SJSA1 (cell line): ENCODE data around the gene NFIA. TPM values are rescaled to one million over a fixed set of nuclear protein-coding genes. Genes with fewer than 3 reads are reported as not detected.
"Not testable (repeated sequence)": the region's sequence is repeated elsewhere in the genome, so short reads cannot be mapped to it uniquely, and the experiment has no call there.

ENCODE experiments used
- DNase-seq, 2 experiments: peaks; one replicate each; pipeline ENCODE4 v3.0.0-alpha.2; 2015 to 2020; ENCODE audit warnings: low spot score in 2 of 2, low read depth in 1 of 2
- H3K27ac ChIP-seq: fragments of 250-450 bp; sonication (Bioruptor Pico); 2 replicates; pipeline ENCODE4 v1.5.1; 2020; ENCODE audit warnings: mild to moderate bottlenecking, moderate library complexity
- H3K27me3 ChIP-seq: fragments of 250-450 bp; sonication (Bioruptor Pico); replicated peaks from 2 replicates; pipeline ENCODE4 v1.5.1; 2020; ENCODE audit warnings: mild to moderate bottlenecking, moderate library complexity
- H3K36me3 ChIP-seq: fragments of 250-450 bp; sonication (Bioruptor Pico); 2 replicates; pipeline ENCODE4 v1.5.1; 2020; ENCODE audit warnings: mild to moderate bottlenecking
- H3K4me1 ChIP-seq: fragments of 250-450 bp; sonication (Bioruptor Pico); replicated peaks from 2 replicates; pipeline ENCODE4 v1.6.1; 2021; ENCODE audit warnings: mild to moderate bottlenecking
- H3K4me3 ChIP-seq: fragments of 250-450 bp; sonication (Bioruptor Pico); 2 replicates; pipeline ENCODE4 v1.5.1; 2020; ENCODE audit warnings: mild to moderate bottlenecking
- H3K9me3 ChIP-seq: fragments of 250-450 bp; sonication (Bioruptor Pico); replicated peaks from 2 replicates; pipeline ENCODE4 v1.5.1; 2020; ENCODE audit warnings: mild to moderate bottlenecking
- total RNA-seq: library from RNA; depleted of rRNA; stranded (reverse); fragments of >200 nt; shearing (Covaris generic); gene quantifications from 2 replicates; pipeline ENCODE4 v1.2.3, GENCODE V29; 2014

The NFIA gene
- total RNA-seq, 1 experiment from 2014 or later: 0.74 TPM

DNA sequence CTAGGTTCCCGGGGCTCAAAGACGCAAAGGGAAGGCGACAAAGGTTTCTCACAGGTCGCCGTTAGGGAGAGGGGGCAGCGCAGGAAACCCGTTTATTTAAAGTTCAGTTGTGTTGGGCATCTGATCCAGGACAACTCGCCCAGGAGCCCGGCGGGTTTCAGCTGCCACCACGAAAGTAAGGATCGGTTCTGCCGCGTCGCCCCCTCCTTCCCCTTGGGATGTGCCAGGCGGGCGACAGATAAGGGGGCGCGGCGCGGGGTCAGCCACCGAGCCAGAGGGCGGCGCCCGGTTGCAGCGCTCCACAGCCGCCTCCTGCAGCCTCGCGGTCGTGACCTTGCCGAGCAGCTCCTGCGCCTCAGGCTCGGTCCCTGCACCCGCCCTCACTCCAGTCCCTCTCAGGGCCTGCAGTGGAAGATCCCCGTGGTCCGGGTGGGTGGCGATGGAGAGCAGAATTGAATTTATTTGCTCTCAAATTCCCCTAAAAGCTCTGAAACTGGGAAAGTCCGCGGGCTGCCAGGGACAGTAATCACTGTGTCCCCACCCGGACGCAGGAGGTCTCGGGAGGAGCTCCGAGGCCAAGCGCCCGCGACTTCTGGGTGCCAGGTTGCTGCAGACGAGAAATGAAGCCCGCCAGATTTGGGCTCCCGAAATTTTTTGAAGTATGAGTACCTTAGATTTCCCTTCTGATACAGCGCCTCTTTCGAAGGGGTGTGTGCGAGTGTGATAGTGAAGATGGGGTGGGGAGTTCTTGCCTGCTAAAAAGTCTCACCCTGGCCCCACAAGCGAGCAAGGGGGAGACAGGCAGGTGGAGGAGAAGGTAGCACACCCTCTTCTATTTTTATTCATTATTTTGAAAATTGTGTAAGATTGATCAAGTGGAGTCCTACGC, 28.4 kb upstream of the NFIA start:
- Histone ChIP-seq H3K4me3 (no peak overlapping the region), H3K27me3 (peaks cover 23% of the 10 kb centered on the region), H3K27ac (no peak overlapping the region), H3K4me1 (peaks cover 13% of the 10 kb centered on the region), H3K9me3 (no peaks in the 10 kb centered on the region), H3K36me3 (no peaks in the 10 kb centered on the region)
- no peak for DNase-seq

DNA sequence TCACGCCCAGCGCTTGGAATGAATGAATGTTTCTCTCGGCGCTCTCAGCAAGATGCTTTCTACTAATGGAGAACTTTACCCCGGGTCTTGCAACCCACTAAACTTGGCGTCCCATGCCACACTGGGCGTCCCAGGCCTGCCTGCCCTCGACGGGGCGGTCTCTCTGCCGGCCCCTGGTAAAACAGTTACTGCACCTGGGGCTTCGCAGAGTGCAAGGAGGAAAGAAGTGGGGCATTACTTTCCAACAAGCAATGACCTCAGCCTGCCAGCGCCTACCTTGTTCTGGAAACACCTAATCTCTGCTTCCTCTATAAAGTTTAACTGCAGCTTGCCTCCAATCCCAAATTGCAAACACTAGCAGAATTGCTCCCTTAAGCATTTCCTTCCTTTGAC, 27.8 kb upstream of the NFIA start:
- no peaks in the 10 kb centered on the region for H3K36me3 ChIP-seq
- no peak overlapping the region for H3K27ac ChIP-seq
- H3K4me3 ChIP-seq: no peak overlapping the region
- H3K27me3 ChIP-seq: peaks cover 23% of the 10 kb centered on the region
- DNase-seq: no peak
- H3K9me3 ChIP-seq: no peaks in the 10 kb centered on the region
- peaks cover 13% of the 10 kb centered on the region for H3K4me1 ChIP-seq

DNA sequence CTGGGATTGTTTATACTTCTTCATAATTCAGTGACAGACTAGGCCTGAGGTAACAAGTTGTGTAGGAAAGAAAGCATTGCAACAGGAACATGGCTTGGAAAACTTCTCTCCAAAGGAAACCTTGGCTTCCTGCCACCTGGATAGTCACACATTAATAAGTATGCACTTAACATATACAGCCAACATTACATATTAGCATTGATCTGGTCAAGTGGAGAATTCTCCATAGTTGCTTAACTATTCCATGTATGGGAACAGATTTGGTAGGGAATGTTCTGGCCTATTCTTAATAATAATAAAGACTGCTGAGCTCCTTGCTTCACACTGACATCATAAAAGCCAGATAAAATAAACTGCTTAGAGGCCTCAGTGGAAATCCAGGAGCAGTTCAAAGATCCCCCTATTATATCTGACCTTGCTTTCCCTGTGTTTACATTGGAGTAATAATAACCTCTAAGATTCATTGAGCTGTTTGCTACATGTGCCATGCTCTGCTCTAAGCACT, 27.2 kb upstream of the NFIA start:
- no peaks in the 10 kb centered on the region for H3K9me3 ChIP-seq
- DNase-seq: no peak
- H3K27me3 ChIP-seq: peaks cover 22% of the 10 kb centered on the region
- H3K4me1 ChIP-seq: peaks cover 13% of the 10 kb centered on the region
- H3K27ac ChIP-seq: no peak overlapping the region
- no peaks in the 10 kb centered on the region for H3K36me3 ChIP-seq
- H3K4me3 ChIP-seq: no peak overlapping the region

DNA sequence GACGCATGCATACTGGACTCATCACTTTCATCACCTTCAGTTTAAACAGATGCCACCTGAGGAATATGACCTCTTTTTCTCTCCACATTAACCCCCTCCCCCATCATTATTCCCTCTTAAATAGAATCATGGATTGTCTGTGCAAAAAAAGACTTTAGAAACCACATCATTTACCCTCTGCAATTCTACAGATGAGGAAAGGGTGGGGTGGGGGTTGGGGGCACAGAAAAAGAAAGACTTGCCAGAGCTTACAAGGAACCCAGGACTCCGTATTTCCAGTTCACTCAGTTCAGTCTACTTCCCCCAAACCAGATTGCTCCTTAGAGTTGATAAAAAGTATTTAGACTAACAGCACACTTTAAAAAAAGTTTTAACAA, 26.2 kb upstream of the NFIA start:
- DNase-seq: no peak
- H3K27ac ChIP-seq: no peak overlapping the region
- H3K27me3 ChIP-seq: peaks cover 12% of the 10 kb centered on the region
- peaks cover 4% of the 10 kb centered on the region; the same call in 1 of the 2 replicates for H3K4me1 ChIP-seq
- H3K9me3 ChIP-seq: no peaks in the 10 kb centered on the region
- no peaks in the 10 kb centered on the region for H3K36me3 ChIP-seq
- H3K4me3 ChIP-seq: no peak overlapping the region

DNA sequence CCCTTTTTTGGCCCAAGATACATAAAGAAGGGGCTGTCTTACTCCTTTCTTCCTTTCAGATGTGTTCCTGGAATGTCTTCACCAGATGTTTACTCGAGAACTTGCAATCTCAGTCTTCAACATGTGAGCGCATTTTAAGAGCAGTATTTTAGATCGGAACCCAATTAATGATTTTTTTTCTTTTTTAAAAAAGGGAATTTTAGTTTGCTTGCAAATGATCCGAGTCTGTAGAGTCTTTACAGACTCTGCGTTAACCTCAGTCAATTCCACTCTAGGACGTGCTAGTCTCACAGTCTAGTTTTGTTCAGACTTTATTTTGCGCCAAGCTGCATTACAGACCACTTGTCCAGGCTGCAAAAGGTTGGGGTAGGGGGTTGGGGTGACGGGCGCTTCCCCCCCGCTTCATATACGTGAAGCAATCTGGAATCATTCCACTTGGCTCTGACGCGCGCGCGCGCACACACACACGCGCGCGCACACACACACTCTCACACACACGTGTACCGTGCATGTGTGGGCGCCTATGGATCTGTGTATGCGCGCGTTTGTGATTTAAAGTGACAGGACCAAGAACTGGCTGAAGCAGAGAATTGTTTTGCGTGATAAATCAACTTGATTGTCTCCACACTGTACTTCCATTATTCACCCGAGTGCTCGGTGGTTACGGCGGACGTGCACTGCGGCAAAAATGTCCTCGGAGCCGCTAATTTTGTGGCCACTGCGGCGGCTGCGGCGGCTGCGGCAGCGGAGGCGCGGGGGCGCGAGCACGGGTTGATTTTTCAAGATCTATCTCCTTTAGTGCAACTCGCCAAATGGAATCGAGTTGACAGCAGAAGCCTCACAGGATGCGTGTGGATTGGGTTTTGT, 25.6 kb upstream of the NFIA start:
- Histone ChIP-seq H3K36me3 (no peaks in the 10 kb centered on the region), H3K9me3 (no peaks in the 10 kb centered on the region), H3K4me1 (0 out of 2 replicates have a peak, but pooled peaks cover 4% of the 10 kb centered on the region), H3K27ac (no peak overlapping the region), H3K27me3 (peaks cover 6% of the 10 kb centered on the region), H3K4me3 (peak overlapping the region; percentile 45)
- peak in 1 of 2 experiments; percentile 22 for DNase-seq

DNA sequence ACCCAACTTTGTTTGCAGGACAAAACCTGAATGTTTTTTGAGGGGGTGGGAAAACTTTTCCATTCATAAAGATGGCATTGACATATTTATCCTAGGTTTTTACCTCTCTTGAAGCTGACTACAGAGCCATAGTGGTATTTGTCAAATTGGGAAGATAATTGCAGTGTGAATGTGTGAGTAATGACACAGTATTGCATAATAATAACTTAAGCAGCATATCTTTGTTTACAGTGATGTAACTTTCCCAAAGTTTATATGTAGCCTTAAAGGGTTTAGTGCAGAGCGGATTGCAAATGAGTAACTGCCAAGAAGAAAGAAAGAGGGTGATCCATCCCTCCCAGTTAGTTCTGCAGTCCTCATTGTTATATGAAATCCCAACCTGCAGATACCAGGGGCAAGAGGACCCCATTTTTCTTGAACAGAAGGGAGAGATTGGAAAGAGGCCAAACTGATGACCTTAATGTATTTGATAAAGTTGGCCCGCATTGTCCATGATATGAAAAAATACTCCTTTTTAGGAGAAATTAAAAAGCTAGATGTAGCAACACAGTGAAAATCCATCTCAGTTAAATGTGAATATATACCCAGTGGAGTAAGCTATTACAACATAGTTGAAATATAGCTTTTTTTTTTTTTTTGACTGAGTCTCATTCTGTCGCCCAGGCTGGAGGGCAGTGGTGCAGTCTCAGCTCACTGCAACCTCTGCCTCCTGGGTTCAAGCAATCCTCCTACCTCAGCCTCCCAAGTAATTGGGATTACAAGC, 23.7 kb upstream of the NFIA start:
- H3K36me3 ChIP-seq: no peaks in the 10 kb centered on the region
- no peak for DNase-seq
- no peaks in the 10 kb centered on the region for H3K9me3 ChIP-seq
- H3K4me1 ChIP-seq: 0 out of 2 replicates have a peak, but pooled peaks cover 4% of the 10 kb centered on the region
- no peak overlapping the region for H3K27ac ChIP-seq
- H3K27me3 ChIP-seq: peaks cover 9% of the 10 kb centered on the region
- H3K4me3 ChIP-seq: no peak overlapping the region

DNA sequence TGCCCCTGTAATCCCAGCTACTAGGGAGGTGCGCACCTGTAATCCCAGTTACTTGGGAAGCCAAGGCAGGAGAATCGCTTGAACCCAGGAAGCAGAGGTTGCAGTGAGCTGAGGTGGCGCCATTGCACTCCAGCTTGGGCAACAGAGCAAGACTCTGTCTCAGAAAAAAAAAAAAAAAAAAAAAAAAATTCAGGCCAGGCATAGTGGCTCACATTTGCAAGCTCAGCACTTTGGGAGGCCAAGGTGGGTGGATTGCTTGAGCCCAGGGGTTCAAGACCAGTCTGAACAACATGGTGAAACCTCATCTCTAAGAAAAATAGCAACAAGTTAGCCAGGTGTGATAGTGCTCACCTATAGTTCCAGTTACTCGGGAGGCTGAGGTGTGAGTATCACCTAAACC, 20.8 kb upstream of the NFIA start:
- H3K27me3 ChIP-seq, DNase-seq, H3K9me3 ChIP-seq: not testable (repeated sequence)

DNA sequence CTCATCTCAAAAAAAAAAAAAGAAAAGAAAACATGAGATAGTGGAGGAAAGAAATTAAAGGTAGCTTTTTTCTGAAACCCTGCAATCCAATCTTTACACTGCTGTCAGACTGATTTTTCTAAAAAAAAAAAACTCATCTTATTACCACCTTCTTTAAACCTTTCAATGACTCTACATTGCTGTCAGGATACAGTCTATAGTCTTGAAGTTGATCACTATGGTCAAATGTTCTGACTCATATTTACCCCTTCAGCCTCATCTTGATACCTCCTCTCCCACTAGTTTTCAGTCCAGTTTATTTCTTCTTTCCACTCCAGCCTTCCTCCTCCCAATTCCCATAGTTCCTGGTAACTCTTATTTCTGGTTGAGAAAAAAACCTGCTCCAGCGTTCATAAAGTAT, 17.7 kb upstream of the NFIA start:
- DNase-seq: no peak
- H3K4me3 ChIP-seq: no peak overlapping the region
- H3K27ac ChIP-seq: no peak overlapping the region
- no peaks in the 10 kb centered on the region for H3K4me1 ChIP-seq
- peaks cover 5% of the 10 kb centered on the region; the same call in 1 of the 2 replicates for H3K27me3 ChIP-seq
- H3K36me3 ChIP-seq: no peaks in the 10 kb centered on the region
- no peaks in the 10 kb centered on the region for H3K9me3 ChIP-seq

More for the DNA sequence above, 20.8 kb upstream of the NFIA start:
- H3K4me3 ChIP-seq, H3K4me1 ChIP-seq, H3K36me3 ChIP-seq, H3K27ac ChIP-seq: not testable (repeated sequence)

DNA sequence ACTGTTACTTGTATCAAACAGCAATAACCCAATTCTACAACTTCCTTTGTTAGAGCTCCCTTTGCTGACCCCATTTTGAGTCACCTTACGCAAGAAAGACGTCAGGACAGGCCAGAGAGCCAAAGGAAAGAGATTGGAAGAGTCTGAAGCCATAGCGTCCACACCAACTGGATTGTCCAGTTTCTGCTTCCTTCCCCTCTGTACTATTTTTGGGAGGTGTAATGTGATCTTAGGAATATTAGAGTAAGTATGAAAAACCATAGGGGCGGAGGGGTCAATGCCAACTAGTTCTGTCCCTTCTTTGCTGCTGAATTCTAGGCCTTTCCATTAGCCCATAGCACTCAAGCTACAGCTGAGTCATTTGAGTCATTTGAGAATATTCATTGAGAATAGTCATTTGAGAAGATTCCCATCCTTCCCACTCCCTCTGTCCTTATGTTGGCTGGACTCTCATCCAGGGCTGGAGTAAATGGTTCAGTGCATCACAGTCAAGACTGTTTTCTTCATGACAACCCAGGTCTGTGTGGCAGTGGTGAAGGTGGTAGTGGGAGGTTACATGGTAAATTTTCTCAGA, 14.8 kb upstream of the NFIA start:
- Histone ChIP-seq H3K27me3 (peaks cover 5% of the 10 kb centered on the region; the same call in 1 of the 2 replicates), H3K4me3 (no peak overlapping the region), H3K27ac (no peak overlapping the region), H3K9me3 (no peaks in the 10 kb centered on the region), H3K4me1 (no peaks in the 10 kb centered on the region), H3K36me3 (no peaks in the 10 kb centered on the region)
- no peak for DNase-seq

DNA sequence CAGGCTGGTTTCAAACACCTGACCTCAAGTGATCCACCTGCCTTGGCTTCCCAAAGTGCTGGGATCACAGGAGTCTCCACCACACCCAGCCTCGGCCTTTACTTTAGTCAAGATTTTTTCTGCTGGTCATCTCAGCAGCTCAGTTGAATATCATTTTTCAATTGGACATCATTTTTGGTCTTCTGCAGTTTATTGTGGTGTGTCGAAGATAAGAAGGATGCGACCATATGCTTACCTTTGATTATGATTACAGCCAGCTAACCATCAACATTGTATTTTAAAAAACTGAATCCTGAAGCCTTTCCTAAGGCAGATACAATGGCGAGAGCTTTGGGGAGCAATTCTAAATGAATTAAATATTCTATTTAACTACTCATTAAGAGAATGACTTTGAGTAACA, 12.3 kb upstream of the NFIA start:
- H3K9me3 ChIP-seq: no peaks in the 10 kb centered on the region
- H3K27me3 ChIP-seq: no peaks in the 10 kb centered on the region; the same call in 1 of the 2 replicates
- no peak overlapping the region for H3K27ac ChIP-seq
- H3K4me3 ChIP-seq: no peak overlapping the region
- H3K36me3 ChIP-seq: no peaks in the 10 kb centered on the region
- H3K4me1 ChIP-seq: no peaks in the 10 kb centered on the region
- DNase-seq: no peak

DNA sequence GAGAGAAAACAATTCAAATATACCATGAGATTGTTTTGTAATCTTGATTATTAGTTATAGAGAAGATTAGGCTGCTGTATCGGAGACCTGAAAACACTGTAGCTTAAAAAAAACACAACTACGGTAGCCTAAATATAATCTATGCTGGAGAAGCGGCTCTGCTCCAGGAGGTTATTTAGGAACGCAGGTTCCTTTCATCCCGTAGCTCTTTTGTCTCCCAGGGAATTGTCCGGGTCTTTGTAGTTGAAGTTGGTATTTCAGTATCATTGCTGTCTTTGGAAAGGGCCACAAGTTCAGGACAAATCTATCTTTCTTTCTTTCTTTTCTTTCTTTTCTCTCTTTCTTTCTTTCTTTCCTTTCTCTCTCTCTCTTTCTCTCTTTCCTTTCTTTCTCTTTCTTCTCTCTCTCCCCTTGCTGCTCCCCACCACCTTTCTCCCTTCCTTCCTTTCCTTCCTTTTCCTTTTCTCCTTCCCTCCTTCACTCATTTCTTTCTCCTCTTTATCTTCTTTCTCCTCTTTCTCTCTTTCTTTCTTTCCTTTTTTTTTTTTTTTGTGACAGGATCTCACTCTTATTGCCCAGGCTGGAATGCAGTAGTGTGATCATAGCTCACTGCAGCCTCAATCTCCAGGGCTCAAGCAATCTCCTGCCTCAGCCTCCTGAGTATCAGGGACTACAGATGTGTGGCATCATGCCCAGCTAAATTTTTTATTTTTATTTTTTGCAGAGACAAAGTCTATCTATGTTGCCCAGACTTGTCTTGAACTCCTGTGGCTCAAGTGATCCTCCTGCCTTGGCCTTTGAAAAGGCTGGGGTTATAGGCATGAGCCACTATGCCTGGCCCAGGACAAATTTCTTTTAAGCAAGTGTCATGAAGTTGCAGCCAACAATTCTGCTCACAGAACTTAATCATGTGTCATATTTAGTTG, 10.9 kb upstream of the NFIA start:
- no peaks in the 10 kb centered on the region for H3K36me3 ChIP-seq
- H3K27me3 ChIP-seq: no peaks in the 10 kb centered on the region; the same call in 1 of the 2 replicates
- no peaks in the 10 kb centered on the region for H3K9me3 ChIP-seq
- H3K4me3 ChIP-seq: no peak overlapping the region
- DNase-seq: no peak
- H3K27ac ChIP-seq: no peak overlapping the region
- H3K4me1 ChIP-seq: peaks cover 3% of the 10 kb centered on the region; the same call in 1 of the 2 replicates

DNA sequence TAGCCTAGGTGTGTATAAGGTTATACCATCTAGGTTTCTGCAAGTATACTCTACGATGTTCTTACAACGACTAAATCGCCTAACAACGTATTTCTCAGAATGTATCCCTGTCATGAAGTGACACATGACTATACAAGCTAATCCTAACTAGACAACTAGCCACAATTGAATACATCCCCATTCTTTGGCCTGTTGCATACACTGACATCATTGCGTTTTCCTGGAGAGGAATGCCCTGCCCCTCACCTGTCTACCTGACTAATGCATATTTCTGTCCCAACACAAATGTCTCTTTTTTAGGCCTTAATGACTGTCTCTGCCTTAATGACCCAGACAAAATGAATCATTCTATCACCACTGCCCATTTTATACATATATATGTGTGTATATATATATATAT, 8.5 kb upstream of the NFIA start:
- no peak for DNase-seq
- no peaks in the 10 kb centered on the region for H3K36me3 ChIP-seq
- no peak overlapping the region for H3K27ac ChIP-seq
- peaks cover 13% of the 10 kb centered on the region for H3K4me1 ChIP-seq
- H3K27me3 ChIP-seq: no peaks in the 10 kb centered on the region; the same call in 1 of the 2 replicates
- H3K4me3 ChIP-seq: no peak overlapping the region
- H3K9me3 ChIP-seq: no peaks in the 10 kb centered on the region
